ENCODE results near the gene IQCE.

The IQCE gene

DNA sequence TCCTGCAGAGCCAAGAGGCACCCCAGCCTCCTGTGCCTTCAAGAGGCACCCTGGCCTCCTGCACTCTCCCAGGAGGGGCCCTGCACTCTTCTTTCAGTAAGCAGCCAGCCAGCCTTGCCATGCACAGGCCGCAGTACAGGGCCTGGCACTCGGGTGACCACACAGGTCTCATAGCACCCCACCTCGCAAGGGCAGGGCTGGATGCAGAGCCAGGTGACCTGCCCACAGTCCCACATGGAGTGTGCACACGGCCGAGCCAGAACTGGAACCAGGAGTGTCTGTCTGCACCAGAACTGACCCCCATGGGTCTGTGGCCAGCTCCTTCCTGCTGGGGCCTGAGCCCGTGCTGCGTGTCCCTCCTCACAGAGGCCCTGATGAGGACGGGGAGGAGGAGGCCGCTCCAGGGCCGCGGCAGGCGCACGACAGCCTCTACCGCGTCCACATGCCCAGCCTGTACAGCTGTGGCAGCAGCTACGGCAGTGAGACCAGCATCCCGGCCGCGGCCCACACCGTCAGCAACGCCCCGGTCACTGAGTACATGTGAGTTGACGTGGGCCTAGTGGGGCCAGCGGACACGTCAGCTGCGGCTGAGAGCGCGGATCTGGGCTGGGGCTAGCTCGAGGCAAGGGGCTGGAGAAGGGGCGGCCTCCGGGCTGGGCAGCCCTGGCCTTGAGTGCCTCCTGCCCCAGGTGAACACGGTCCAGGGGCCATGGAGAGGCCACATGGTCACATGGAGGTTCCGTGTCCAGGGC is 99.3 kb downstream of the IQCE start:
- ChIA-PET CTCF (interaction anchor here (1.2 to 1.4 kb wide), 2 partner anchors 13 to 51 kb away, joined by 4 to 6 read pairs; no protein-coding TSS in a partner anchor), POLR2A (no interaction called here)
- DNase-seq (ENCODE audit: extremely low spot score): no peak
- TF ChIP-seq, protein P1, sequence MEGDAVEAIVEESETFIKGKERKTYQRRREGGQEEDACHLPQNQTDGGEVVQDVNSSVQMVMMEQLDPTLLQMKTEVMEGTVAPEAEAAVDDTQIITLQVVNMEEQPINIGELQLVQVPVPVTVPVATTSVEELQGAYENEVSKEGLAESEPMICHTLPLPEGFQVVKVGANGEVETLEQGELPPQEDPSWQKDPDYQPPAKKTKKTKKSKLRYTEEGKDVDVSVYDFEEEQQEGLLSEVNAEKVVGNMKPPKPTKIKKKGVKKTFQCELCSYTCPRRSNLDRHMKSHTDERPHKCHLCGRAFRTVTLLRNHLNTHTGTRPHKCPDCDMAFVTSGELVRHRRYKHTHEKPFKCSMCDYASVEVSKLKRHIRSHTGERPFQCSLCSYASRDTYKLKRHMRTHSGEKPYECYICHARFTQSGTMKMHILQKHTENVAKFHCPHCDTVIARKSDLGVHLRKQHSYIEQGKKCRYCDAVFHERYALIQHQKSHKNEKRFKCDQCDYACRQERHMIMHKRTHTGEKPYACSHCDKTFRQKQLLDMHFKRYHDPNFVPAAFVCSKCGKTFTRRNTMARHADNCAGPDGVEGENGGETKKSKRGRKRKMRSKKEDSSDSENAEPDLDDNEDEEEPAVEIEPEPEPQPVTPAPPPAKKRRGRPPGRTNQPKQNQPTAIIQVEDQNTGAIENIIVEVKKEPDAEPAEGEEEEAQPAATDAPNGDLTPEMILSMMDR (IDR thresholded peaks at IDR 0.05; ENCODE audit: control extremely low read depth, extremely low read depth, low read depth, missing control alignments): no peak

DNA sequence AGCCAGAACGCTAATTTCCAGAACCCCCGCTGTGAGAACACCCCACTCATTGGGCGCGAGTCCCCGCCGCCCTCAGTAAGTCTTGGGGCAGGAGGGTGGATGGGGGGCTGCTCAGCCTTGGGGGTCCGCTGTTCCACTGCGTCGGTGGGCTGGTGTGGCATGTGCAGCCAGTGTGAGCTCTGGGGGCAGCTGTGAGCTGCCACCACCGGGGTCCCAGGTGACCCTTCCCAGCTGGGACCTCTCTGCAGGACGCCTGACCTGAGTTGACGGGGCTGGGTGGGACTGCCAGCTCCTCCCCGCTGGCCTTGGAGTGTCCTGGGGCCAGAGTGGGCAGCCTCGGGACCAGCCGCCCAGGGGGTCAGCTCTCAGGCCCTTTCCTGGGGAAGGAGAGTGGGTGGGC is 100.2 kb downstream of the IQCE start:
- POLR2A ChIA-PET: no interaction called here
- CTCF ChIA-PET: interaction anchor here (1.2 to 1.7 kb wide), 3 partner anchors 8 to 51 kb away, joined by 4 to 6 read pairs (median 4); no protein-coding TSS in a partner anchor
- no peak for DNase-seq (ENCODE audit: extremely low spot score)
- TF ChIP-seq, protein P1 (IDR thresholded peaks at IDR 0.05; ENCODE audit: control extremely low read depth, extremely low read depth, low read depth, missing control alignments): no peak

DNA sequence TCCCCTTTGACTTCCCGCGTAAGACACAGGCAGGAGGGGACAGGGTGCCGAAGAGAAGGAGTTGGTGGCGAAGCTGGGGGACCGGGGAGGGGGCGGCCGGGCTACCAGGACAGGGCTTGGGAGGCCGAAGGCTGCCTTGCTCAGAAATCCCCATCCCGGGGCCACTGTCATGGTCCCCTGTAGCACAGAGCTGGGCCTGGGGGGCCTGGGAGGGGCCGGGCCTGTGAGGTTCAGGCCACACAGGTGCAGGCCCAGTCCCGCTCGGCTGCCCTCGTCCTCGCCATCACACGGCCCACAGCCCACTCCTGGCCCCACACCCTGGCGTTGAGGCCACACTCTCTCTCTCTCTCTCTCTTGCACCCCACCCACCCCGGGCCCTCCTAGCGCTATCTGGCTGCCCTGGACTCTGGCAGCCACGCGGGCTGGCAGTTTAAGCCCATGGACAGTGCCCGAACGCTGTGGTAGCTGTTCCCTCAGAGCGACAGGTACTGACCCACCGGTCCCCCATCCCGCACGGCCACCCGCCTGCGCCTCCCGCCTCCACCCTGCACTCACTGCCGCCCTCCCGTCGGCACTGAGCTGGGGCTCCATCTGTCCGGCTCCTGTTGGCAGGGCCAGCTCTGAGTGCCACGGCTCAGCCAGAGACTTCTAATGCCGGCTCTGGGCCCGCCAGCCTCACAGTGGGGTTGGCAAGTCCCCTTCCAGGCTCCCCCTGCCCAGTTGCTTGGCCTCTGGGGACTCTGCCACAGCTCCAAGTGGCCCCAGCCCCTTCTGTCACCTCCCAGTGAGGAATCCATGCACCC is 101.0 kb downstream of the IQCE start:
- no peak for DNase-seq (ENCODE audit: extremely low spot score)
- POLR2A ChIA-PET: no interaction called here
- CTCF ChIA-PET: interaction anchor here (0.9 to 1.7 kb wide), 5 partner anchors 9 to 21 kb away, joined by 3 to 4 read pairs (median 3); no protein-coding TSS in a partner anchor
- TF ChIP-seq, protein P1 (IDR thresholded peaks at IDR 0.05; ENCODE audit: control extremely low read depth, extremely low read depth, low read depth, missing control alignments): no peak

DNA sequence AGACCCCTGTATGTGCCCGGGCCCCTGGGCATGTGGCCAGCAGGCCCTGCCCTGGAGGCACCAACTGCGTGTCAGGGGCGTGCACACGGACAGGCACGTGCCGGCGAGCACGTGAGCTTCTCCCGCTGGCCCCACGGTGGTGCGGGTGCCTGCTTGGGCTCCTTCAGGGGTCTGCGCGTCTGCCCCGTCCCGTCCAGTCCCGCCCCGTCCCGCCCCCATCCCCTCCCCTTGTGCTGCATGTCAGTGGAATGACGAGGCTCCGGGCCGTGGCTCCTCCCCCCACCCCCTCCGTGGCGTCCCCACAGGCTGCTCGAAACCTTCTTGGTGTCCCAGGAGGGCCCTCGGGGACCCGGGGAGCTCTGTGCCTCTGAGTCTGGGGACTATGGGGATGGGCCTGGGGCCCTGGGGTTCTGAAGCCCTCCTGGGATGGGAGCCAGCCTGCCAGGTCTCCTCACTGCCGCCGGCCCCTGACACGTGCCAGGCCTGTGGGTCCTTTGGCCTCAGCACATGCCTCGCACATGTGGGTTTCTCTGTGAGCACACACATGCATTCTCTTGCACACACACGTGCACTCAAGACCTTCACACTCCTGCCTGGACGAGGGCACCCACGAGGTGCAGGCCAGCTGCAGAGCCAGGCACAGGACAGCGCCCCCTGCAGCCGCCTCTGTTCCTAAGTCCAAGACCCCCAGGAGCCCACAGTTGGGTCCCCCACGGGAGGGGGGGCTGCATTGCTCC is 101.7 kb downstream of the IQCE start:
- TF ChIP-seq, protein P1 (IDR thresholded peaks at IDR 0.05; ENCODE audit: control extremely low read depth, extremely low read depth, low read depth, missing control alignments): no peak
- CTCF ChIA-PET: interaction anchor here (0.9 to 1.7 kb wide), 5 partner anchors 8 to 21 kb away, joined by 3 to 4 read pairs (median 3); no protein-coding TSS in a partner anchor
- no peak for DNase-seq (ENCODE audit: extremely low spot score)
- POLR2A ChIA-PET: interaction anchor here (0.6 kb wide), 1 partner anchor 185 kb away, joined by 3 read pairs; no protein-coding TSS in a partner anchor

DNA sequence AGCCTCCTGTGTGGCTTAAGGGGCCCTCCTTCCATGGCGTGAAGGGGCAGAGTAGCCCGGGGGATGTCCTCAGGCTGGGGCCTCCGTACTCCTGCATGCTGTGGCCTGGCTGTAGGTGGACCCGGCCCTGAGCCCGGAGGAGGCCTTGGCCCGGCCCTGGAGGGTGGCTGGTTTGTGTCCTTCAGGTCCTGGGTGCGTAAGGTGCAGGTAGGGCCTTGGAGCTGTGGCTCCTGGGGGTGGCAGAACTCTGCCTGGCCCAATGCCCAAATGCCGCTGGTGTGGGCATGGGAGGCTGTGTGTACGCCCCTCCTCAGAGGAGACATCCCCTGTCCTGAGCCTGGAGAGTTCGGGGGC is 102.3 kb downstream of the IQCE start:
- ChIA-PET POLR2A (no interaction called here), CTCF (interaction anchor here (1.5 kb wide), 1 partner anchor 20 kb away, joined by 3 read pairs; no protein-coding TSS in a partner anchor)
- TF ChIP-seq, protein P1 (IDR thresholded peaks at IDR 0.05; ENCODE audit: control extremely low read depth, extremely low read depth, low read depth, missing control alignments): no peak
- DNase-seq (ENCODE audit: extremely low spot score): no peak
